Natural killer cell treated with Interleukin-12 subunit alpha and Interleukin-12 subunit beta and Interleukin-15 and Interleukin-18, amount 100 ng/mL, for 72 hours (primary cell): ENCODE data around the gene MTR. TPM values are rescaled to one million over a fixed set of nuclear protein-coding genes. Genes with fewer than 3 reads are reported as not detected.

Experiments used
- ATAC-seq, 2 donors: fragments of 150-1000 bp; cut with Tn5 transposase in 1 of 2; sonication (Bioruptor Pico), chemical (Tn5 transposase) in 1 of 2; 2 replicates each; pipeline ENCODE4 v1.10.0; 2021
- DNase-seq: peaks from one replicate; pipeline ENCODE4 v3.0.0; 2022; ENCODE audit warnings: low spot score
- H3K27ac Mint-ChIP-seq, 2 donors: 1 replicate in 1 of 2; 2 replicates in 1 of 2; pipeline ENCODE4 v1.8.0; 2022; ENCODE audit warnings: mixed read lengths in 2 of 2, mild to moderate bottlenecking in 1 of 2, moderate library complexity in 1 of 2
- H3K27me3 Mint-ChIP-seq, 2 donors: 1 replicate in 1 of 2; 2 replicates in 1 of 2; pipeline ENCODE4 v1.8.0; 2022; ENCODE audit warnings: mixed read lengths in 2 of 2
- H3K36me3 Mint-ChIP-seq: one replicate; pipeline ENCODE4 v1.8.0; 2022; ENCODE audit warnings: mixed read lengths
- H3K4me1 Mint-ChIP-seq, 2 donors: 1 replicate in 1 of 2; 2 replicates in 1 of 2; pipeline ENCODE4 v1.8.0; 2022; ENCODE audit warnings: low read depth in 2 of 2, mixed read lengths in 2 of 2, mild to moderate bottlenecking in 1 of 2
- H3K4me3 Mint-ChIP-seq: one replicate; pipeline ENCODE4 v1.8.0; 2022; ENCODE audit warnings: mixed read lengths
- H3K9me3 Mint-ChIP-seq: 2 replicates; pipeline ENCODE4 v1.8.0; 2022; ENCODE audit warnings: mixed read lengths
- total RNA-seq, 2 donors: library from RNA; stranded (reverse); gene quantifications; one replicate each; pipeline ENCODE4 v1.2.3, GENCODE V29; 2022

MTR gene
- total RNA-seq, 2 donors from 2014 or later: 36.3 to 47.1 TPM

DNA sequence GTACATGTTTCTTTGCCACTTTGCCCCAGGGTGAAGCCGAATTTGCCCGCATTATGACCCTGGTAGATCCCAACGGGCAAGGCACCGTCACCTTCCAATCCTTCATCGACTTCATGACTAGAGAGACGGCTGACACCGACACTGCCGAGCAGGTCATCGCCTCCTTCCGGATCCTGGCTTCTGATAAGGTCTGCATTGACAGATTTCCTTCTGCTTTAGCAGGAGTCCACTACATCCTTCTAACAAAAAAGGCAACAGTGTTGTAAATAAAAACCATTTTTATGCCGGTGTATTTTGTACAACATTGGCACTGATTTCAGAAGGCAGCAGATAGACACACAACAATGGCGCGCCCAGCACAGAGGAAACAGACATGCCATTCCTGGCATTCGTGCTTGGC lies 34.1 kb upstream of the MTR start:
- Mint-ChIP-seq H3K4me3 (no peak overlapping the region), H3K27ac (no peak overlapping the region), H3K36me3 (no peaks in the 10 kb centered on the region), H3K27me3 (peaks cover 5 to 13% of the 10 kb centered on the region in 2 donors), H3K9me3 (no peaks in the 10 kb centered on the region), H3K4me1 (peaks cover 3 to 6% of the 10 kb centered on the region in 2 donors)
- ATAC-seq: no peak
- no peak for DNase-seq

GRCh38 chr1:236761397-236762132 lies 33.5 kb upstream of the MTR start:
- Mint-ChIP-seq H3K9me3 (no peaks in the 10 kb centered on the region), H3K4me1 (peaks cover 3 to 6% of the 10 kb centered on the region in 2 donors), H3K27ac (no peak overlapping the region), H3K36me3 (no peaks in the 10 kb centered on the region), H3K27me3 (peaks cover 11 to 14% of the 10 kb centered on the region in 2 donors), H3K4me3 (no peak overlapping the region)
- DNase-seq: no peak
- no peak for ATAC-seq

DNA sequence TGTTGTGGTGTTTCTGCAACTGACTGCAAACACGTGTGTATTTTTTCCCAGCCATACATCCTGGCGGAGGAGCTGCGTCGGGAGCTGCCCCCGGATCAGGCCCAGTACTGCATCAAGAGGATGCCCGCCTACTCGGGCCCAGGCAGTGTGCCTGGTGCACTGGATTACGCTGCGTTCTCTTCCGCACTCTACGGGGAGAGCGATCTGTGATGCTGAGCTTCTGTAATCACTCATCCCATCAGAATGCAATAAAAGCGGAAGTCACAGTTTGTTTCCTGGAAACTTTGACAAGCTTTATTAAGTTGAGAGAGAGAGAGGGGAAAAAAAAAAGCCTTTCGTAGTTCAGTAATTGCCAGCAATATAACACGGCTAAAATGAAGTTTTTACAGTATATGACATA lies 32.7 kb upstream of the MTR start:
- peaks cover 3 to 6% of the 10 kb centered on the region in 2 donors for H3K4me1 Mint-ChIP-seq
- ATAC-seq (no peak), DNase-seq (no peak)
- no peaks in the 10 kb centered on the region for H3K9me3 Mint-ChIP-seq
- H3K4me3 Mint-ChIP-seq: no peak overlapping the region
- peaks cover 12 to 16% of the 10 kb centered on the region in 2 donors for H3K27me3 Mint-ChIP-seq
- no peak overlapping the region for H3K27ac Mint-ChIP-seq
- no peaks in the 10 kb centered on the region for H3K36me3 Mint-ChIP-seq

DNA sequence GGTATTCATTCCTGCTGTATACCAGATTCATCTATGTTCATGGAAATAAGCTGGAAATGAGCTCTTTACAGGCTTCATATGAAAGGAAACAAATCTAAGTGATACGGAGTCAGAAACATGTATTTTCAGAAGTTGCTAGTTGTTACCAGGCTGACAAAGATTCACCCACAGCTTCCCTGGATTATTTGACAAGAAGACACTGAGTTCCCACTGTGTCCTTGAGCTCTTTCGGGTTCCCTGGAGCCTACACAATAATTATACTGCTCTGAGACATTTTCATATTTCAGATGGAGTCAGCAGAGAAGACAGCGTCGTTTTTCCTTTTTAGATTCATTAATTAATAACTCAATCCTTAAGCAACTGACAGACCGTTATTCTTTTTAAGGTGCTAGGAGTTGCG lies 29.3 kb upstream of the MTR start:
- Mint-ChIP-seq H3K4me1 (no peaks in the 10 kb centered on the region), H3K27me3 (peaks cover 27 to 35% of the 10 kb centered on the region in 2 donors), H3K36me3 (no peaks in the 10 kb centered on the region), H3K4me3 (no peak overlapping the region), H3K27ac (no peak overlapping the region), H3K9me3 (no peaks in the 10 kb centered on the region)
- ATAC-seq (no peak), DNase-seq (no peak)

- Mint-ChIP-seq H3K4me3 (no peak overlapping the region), H3K4me1 (no peaks in the 10 kb centered on the region), H3K9me3 (no peaks in the 10 kb centered on the region), H3K36me3 (no peaks in the 10 kb centered on the region), H3K27me3 (peaks cover 27 to 35% of the 10 kb centered on the region in 2 donors), H3K27ac (no peak overlapping the region)
- DNase-seq (no peak), ATAC-seq (no peak)
Measured at GRCh38 chr1:236766506-236766905, 28.6 kb upstream of the MTR start.

DNA sequence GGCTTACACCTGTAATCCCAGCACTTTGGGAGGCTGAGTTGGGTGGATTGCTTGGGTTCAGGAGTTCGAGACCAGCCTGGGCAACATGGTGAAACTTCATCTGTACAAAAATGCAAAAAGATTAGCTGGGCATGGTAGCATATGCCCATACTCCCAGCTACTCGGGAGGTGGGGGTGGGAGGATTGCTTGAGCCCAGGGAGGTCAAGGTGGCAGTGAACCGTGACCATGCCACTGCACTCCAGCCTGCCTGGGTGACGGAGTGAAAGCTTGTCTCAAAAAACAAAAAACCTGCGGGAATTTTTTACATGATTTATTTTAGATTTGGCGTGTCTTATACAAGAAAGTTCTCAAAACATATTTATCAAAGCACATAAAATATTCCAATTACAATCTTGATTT lies 27.8 kb upstream of the MTR start:
- no peaks in the 10 kb centered on the region for H3K4me1 Mint-ChIP-seq
- no peaks in the 10 kb centered on the region for H3K36me3 Mint-ChIP-seq
- H3K27ac Mint-ChIP-seq: no peak overlapping the region
- H3K4me3 Mint-ChIP-seq: no peak overlapping the region
- no peaks in the 10 kb centered on the region for H3K9me3 Mint-ChIP-seq
- ATAC-seq: no peak
- DNase-seq: no peak
- peaks cover 29 to 35% of the 10 kb centered on the region in 2 donors for H3K27me3 Mint-ChIP-seq

DNA sequence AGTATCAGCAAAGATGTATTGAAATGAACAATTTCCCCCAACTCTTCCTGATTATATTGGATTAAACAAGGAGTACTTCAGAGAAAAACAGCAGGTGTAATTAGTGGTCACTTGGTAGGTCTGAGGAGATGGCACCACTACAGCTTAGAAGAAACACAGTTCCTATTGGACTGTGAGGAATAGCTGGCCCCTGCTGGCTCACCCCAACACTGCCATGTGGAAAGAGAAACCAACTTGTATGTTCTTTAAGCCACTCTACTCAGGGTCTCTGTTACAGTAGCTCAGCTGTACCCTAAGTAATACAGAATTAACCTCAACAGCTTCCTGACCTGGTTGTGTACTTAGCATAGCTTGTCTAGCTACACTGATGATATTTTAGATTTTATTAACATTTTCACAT lies 26.5 kb upstream of the MTR start:
- no peaks in the 10 kb centered on the region for H3K9me3 Mint-ChIP-seq
- H3K4me1 Mint-ChIP-seq: no peaks in the 10 kb centered on the region
- H3K4me3 Mint-ChIP-seq: no peak overlapping the region
- no peak for DNase-seq
- H3K27me3 Mint-ChIP-seq: peaks cover 25 to 42% of the 10 kb centered on the region in 2 donors
- no peak overlapping the region for H3K27ac Mint-ChIP-seq
- H3K36me3 Mint-ChIP-seq: no peaks in the 10 kb centered on the region
- no peak for ATAC-seq

- no peak for ATAC-seq
- peaks cover 5% of the 10 kb centered on the region for H3K9me3 Mint-ChIP-seq
- H3K36me3 Mint-ChIP-seq: peaks cover 8% of the 10 kb centered on the region
- no peaks in the 10 kb centered on the region for H3K4me1 Mint-ChIP-seq
- no peak overlapping the region for H3K27ac Mint-ChIP-seq
- H3K4me3 Mint-ChIP-seq: no peak overlapping the region
- peaks cover 26 to 52% of the 10 kb centered on the region in 2 donors for H3K27me3 Mint-ChIP-seq
- no peak for DNase-seq
Measured at GRCh38 chr1:236773919-236774318, 21.2 kb upstream of the MTR start.

- Mint-ChIP-seq H3K4me1 (no peaks in the 10 kb centered on the region), H3K9me3 (peaks cover 11% of the 10 kb centered on the region), H3K4me3 (no peak overlapping the region), H3K27ac (no peak overlapping the region), H3K36me3 (peaks cover 14% of the 10 kb centered on the region), H3K27me3 (peaks cover 26 to 49% of the 10 kb centered on the region in 2 donors)
- no peak for DNase-seq
- ATAC-seq: no peak
Measured at GRCh38 chr1:236774926-236775325, 20.2 kb upstream of the MTR start.

DNA sequence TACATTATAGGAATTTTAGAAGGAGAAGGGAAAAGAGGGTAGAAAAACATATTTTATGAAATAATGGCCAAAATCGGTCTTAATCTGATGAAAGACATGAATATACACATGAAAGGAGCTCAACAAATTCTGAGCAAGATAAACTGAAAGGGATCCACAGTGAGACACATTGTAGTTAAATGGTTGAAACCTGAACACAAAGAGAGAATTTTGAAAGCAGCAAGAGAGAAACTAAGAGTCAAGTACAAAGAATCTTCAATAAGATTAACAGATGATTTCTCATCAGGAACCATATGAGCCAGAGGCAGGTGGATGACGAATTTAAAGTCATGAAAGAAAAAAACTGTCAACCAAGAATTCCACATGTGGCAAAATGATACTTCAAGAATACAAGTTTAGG lies 15.8 kb upstream of the MTR start:
- ATAC-seq: no peak
- Mint-ChIP-seq H3K27me3 (peaks cover 31 to 49% of the 10 kb centered on the region in 2 donors), H3K27ac (no peak overlapping the region), H3K36me3 (peaks cover 14% of the 10 kb centered on the region), H3K4me1 (no peaks in the 10 kb centered on the region), H3K9me3 (peaks cover 11% of the 10 kb centered on the region), H3K4me3 (no peak overlapping the region)
- no peak for DNase-seq

DNA sequence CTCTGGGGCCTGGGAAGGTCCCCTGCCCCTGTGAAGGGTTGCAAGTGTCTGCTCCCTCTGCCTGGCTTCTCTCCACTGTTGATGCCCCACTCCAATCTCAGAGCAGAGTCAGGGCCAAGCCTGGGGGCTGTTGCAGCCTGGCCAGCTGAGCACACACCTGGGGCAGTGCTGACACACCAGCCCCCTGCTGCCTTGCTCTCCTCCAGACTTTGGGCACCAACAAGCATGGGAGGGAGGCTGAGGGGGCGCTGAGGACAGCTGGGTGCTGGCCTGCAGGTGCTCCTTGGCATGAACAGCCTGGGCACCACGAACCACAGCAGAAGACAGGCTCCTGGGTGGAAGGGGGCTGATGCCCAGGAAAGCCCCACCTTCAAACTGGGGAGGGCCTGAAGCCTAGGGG lies 9.6 kb upstream of the MTR start:
- Mint-ChIP-seq H3K9me3 (no peaks in the 10 kb centered on the region), H3K4me3 (no peak overlapping the region), H3K27ac (no peak overlapping the region), H3K4me1 (no peaks in the 10 kb centered on the region), H3K27me3 (peaks cover 15 to 21% of the 10 kb centered on the region in 2 donors), H3K36me3 (no peaks in the 10 kb centered on the region)
- ATAC-seq (peak; percentile 43 to 57), DNase-seq (no peak)

DNA sequence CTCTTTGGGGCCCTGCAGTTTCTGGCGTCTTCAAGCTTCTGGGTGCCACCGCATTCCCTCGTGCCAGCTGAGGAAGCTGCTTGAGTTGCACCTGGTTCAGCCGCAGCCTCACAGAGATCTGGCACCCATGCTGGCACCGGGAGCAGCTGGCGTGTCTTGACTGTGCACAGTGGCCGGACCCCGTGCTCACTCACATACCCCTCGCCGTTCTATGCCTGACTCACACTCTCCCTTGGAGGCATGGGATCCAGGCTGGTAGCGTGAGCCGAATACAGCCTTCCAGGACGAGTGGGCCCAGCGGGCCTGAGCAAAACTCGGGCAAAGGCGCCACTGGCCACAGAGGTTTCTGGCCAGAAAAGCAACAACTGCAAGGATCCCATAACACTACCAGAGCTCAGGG lies 8.6 kb upstream of the MTR start:
- peaks cover 16 to 20% of the 10 kb centered on the region in 2 donors for H3K27me3 Mint-ChIP-seq
- H3K36me3 Mint-ChIP-seq: no peaks in the 10 kb centered on the region
- H3K4me1 Mint-ChIP-seq: no peaks in the 10 kb centered on the region
- H3K27ac Mint-ChIP-seq: no peak overlapping the region
- H3K4me3 Mint-ChIP-seq: no peak overlapping the region
- ATAC-seq (peak in 1 of 2 donors; percentile 37), DNase-seq (no peak)
- no peaks in the 10 kb centered on the region for H3K9me3 Mint-ChIP-seq

DNA sequence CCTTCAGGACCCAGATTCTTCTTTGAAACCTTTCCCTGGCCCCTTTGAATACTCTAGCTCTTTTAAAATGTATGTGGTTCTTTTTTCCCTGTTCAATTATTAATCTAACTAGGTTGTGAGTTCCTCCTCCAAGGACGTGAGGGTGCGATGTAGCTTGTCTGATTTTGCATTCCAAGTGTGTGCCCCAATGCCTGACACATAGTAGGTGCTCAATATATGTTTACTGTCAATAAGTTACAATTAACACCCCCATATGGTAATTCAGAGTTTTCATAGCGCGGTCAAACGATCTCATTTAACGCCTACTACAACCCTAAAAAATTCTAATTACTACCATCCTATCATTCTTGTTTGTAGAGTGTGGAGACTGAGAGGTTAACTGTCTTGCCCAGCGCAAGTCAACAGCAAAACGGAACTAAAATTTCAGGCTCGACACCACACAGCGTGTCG lies 482 bp upstream of the MTR start:
- ATAC-seq: no peak

DNA sequence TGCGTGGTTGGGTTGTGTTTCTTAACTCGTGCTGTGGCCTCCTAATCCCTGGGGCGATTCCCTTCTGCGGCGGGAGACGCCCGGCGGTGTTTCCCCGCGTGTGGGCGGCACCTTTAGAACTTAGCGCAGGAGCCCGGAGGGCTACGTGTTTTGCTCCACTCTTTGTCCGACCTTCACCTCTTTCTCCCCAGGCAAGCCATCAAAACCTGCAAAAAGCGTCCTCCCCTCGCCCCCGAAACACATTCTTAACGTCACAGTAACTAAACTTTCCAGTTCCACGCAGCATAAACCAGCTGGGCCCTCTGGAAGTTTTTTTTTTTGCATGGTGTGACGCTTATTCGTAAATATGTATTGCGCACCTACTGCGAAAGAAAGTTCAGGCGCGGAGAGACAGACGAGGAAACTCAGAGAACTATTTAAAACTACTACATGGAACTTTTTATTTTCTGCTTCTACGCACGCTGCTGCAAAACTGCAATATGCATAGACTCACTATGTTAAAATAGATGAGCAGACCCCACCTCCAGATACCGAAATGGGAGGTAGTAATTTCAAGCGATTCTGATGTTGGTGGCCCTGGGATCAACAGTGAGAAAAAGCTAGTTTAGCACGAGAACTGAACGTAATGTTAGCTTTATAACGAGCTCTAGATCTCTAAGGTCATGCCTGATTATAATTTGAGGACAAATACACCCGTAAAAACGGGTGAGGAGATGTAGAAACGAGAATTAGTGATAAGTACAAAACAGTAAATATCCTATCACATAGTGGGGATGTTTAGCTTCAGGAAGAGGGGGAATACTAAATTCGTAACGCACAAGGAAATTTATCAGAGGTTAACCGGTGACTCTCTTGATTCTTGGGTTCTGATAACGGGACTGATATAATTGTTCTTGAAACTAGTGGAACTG lies 920 bp downstream of the MTR start:
- ATAC-seq (no peak), DNase-seq (no peak)
- peaks cover 6 to 10% of the 10 kb centered on the region in 2 donors for H3K27me3 Mint-ChIP-seq
- H3K27ac Mint-ChIP-seq: peak overlapping the region; percentile 93 to 96
- peak overlapping the region; percentile 95 for H3K4me3 Mint-ChIP-seq
- H3K4me1 Mint-ChIP-seq: peaks cover 31 to 36% of the 10 kb centered on the region in 2 donors
- H3K9me3 Mint-ChIP-seq: no peaks in the 10 kb centered on the region
- peaks cover 4% of the 10 kb centered on the region for H3K36me3 Mint-ChIP-seq

More for the DNA sequence above, 482 bp upstream of the MTR start:
- H3K9me3 Mint-ChIP-seq: no peaks in the 10 kb centered on the region
- no peak for DNase-seq
- peaks cover 4% of the 10 kb centered on the region for H3K36me3 Mint-ChIP-seq
- H3K4me1 Mint-ChIP-seq: peaks cover 23 to 27% of the 10 kb centered on the region in 2 donors
- H3K27me3 Mint-ChIP-seq: peaks cover 9 to 17% of the 10 kb centered on the region in 2 donors
- peak overlapping the region; percentile 95 for H3K4me3 Mint-ChIP-seq
- peak overlapping the region; percentile 93 to 96 for H3K27ac Mint-ChIP-seq
